ENCODE measurements around the gene ATP2B3.

- TF ChIP-seq POLR2A (IDR thresholded peaks at IDR 0.05): no peak
- TF ChIP-seq CTCF (IDR thresholded peaks at IDR 0.05 in 4 of 5, conservative IDR thresholded peaks at IDR 0.05 in 1 of 5): no peak
Observed at GRCh38 chrX:153595859-153596857, 78.7 kb downstream of the ATP2B3 start.
